SK-N-MC (cell line): ENCODE results near the gene PLEKHH3.
"Not testable (repeated sequence)": the region's sequence is repeated elsewhere in the genome, so short reads cannot be mapped to it uniquely, and the experiment has no call there.

Experiments
- DNase-seq: peaks from one replicate; pipeline ENCODE4 v3.0.0-alpha.2; 2011; ENCODE audit warnings: low read depth, low spot score
- H3K27ac ChIP-seq: fragments of 200-600 bp; sonication (generic); 2 replicates; pipeline ENCODE4 v1.5.1; 2016; ENCODE audit warnings: mixed run types
- H3K36me3 ChIP-seq: fragments of 200-600 bp; sonication (generic); 2 replicates; pipeline ENCODE4 v1.6.1; 2017; ENCODE audit warnings: antibody characterized with exemption, low read length, mixed read lengths; ENCODE audit not compliant: insufficient read depth
- H3K4me3 ChIP-seq: fragments of 200-600 bp; sonication (generic); 2 replicates; pipeline ENCODE4 v1.5.1; 2016
- H3K9ac ChIP-seq: fragments of 200-600 bp; sonication (generic); 2 replicates; pipeline ENCODE4 v1.8.0; 2017; ENCODE audit warnings: mixed run types, mixed read lengths; ENCODE audit not compliant: insufficient read length
- H3K9me3 ChIP-seq: fragments of 200-600 bp; sonication (generic); 2 replicates; pipeline ENCODE4 v1.6.1; 2017; ENCODE audit warnings: low read depth, mild to moderate bottlenecking, antibody characterized with exemption, low read length, moderate library complexity, mixed read lengths
- EZH2 ChIP-seq: fragments of 200-600 bp; sonication (generic); IDR thresholded peaks from one replicate; pipeline ENCODE4 v1.6.1; 2017; ENCODE audit warnings: antibody characterized with exemption
- FOXP2 ChIP-seq: optimal IDR thresholded peaks from 2 replicates; pipeline ENCODE3; 2011; ENCODE audit warnings: mild to moderate bottlenecking, moderate library complexity; ENCODE audit not compliant: insufficient read depth; ENCODE audit errors: extremely low read length, control extremely low read depth
- POLR2AphosphoS5 ChIP-seq: IDR thresholded peaks from 2 replicates; pipeline ENCODE4 v1.6.1; 2012; ENCODE audit warnings: mild to moderate bottlenecking, low read depth, low read length, borderline replicate concordance

PLEKHH3 gene

GRCh38 chr17:42672038-42672437, 4.8 kb downstream of the PLEKHH3 start:
- Histone ChIP-seq H3K4me3 (no peak overlapping the region), H3K36me3 (peaks cover 44% of the 10 kb centered on the region), H3K27ac (peak overlapping the region; percentile 31; the same call in 1 of the 2 replicates), H3K9me3 (no peaks in the 10 kb centered on the region), H3K9ac (no peak overlapping the region)
- DNase-seq, result no peak
- TF ChIP-seq EZH2 (no peak), FOXP2 (no peak), POLR2AphosphoS5 (no peak)

- Histone ChIP-seq H3K9ac (no peak overlapping the region), H3K9me3 (no peaks in the 10 kb centered on the region), H3K4me3 (no peak overlapping the region), H3K36me3 (peaks cover 51% of the 10 kb centered on the region), H3K27ac (0 out of 2 replicates have a peak overlapping the region, but pooled peaks have one; percentile 31)
- TF ChIP-seq POLR2AphosphoS5, result no peak
- no peak for TF ChIP-seq FOXP2
- TF ChIP-seq EZH2, result no peak
- DNase-seq, result no peak
Observed at GRCh38 chr17:42670789-42671657, 5.8 kb downstream of the PLEKHH3 start.

GRCh38 chr17:42669977-42670788, 6.6 kb downstream of the PLEKHH3 start:
- peaks cover 54% of the 10 kb centered on the region for H3K36me3 ChIP-seq
- H3K9me3 ChIP-seq, result no peaks in the 10 kb centered on the region
- H3K9ac ChIP-seq, result no peak overlapping the region
- no peak overlapping the region for H3K4me3 ChIP-seq
- H3K27ac ChIP-seq, result no peak overlapping the region
- no peak for DNase-seq
- TF ChIP-seq FOXP2 (no peak), POLR2AphosphoS5 (no peak), EZH2 (no peak)

- Histone ChIP-seq H3K27ac (no peak overlapping the region), H3K4me3 (no peak overlapping the region), H3K9me3 (no peaks in the 10 kb centered on the region), H3K9ac (no peak overlapping the region), H3K36me3 (peaks cover 54% of the 10 kb centered on the region)
- TF ChIP-seq POLR2AphosphoS5 (no peak), EZH2 (no peak), FOXP2 (no peak)
- no peak for DNase-seq
Observed at GRCh38 chr17:42669705-42669976, 7.2 kb downstream of the PLEKHH3 start.

GRCh38 chr17:42667088-42667951, 9.5 kb downstream of the PLEKHH3 start:
- H3K9ac ChIP-seq, result no peak overlapping the region
- peaks cover 43% of the 10 kb centered on the region for H3K36me3 ChIP-seq
- no peak for DNase-seq
- no peak overlapping the region for H3K4me3 ChIP-seq
- peak overlapping the region; percentile 46 for H3K27ac ChIP-seq
- TF ChIP-seq POLR2AphosphoS5 (no peak), EZH2 (no peak), FOXP2 (no peak)
- H3K9me3 ChIP-seq, result no peaks in the 10 kb centered on the region

- not testable (repeated sequence) for DNase-seq, H3K9me3 ChIP-seq, H3K9ac ChIP-seq, H3K27ac ChIP-seq, H3K4me3 ChIP-seq
- peaks cover 46% of the 10 kb centered on the region for H3K36me3 ChIP-seq
Observed at GRCh38 chr17:42666126-42666525, 10.7 kb downstream of the PLEKHH3 start.

- H3K4me3 ChIP-seq, result no peak overlapping the region
- TF ChIP-seq FOXP2 (no peak), EZH2 (no peak), POLR2AphosphoS5 (no peak)
- peaks cover 42% of the 10 kb centered on the region for H3K36me3 ChIP-seq
- no peak overlapping the region for H3K27ac ChIP-seq
- no peak overlapping the region for H3K9ac ChIP-seq
- no peaks in the 10 kb centered on the region for H3K9me3 ChIP-seq
- no peak for DNase-seq
Observed at GRCh38 chr17:42665581-42666001, 11.2 kb downstream of the PLEKHH3 start.

GRCh38 chr17:42660692-42661345, 16.0 kb downstream of the PLEKHH3 start:
- H3K4me3 ChIP-seq, result no peak overlapping the region
- H3K36me3 ChIP-seq, result peaks cover 11% of the 10 kb centered on the region; the same call in 1 of the 2 replicates
- TF ChIP-seq EZH2 (no peak), POLR2AphosphoS5 (no peak), FOXP2 (no peak)
- no peak for DNase-seq
- peaks cover 8% of the 10 kb centered on the region; the same call in 1 of the 2 replicates for H3K9me3 ChIP-seq
- no peak overlapping the region for H3K9ac ChIP-seq
- H3K27ac ChIP-seq, result no peak overlapping the region

GRCh38 chr17:42659932-42660274, 16.9 kb downstream of the PLEKHH3 start:
- H3K36me3 ChIP-seq, H3K9me3 ChIP-seq, DNase-seq, H3K27ac ChIP-seq, H3K9ac ChIP-seq: not testable (repeated sequence)
- H3K4me3 ChIP-seq, result peak overlapping the region; percentile 92
